ENCODE data around the gene RFTN1.

- TF ChIP-seq POLR2A (IDR thresholded peaks at IDR 0.05; ENCODE audit: low read length) (no peak), CTCF (IDR thresholded peaks at IDR 0.05) (no peak)
Observed at GRCh38 chr3:16325850-16326249, 187.6 kb downstream of the RFTN1 start.
